Stimulated activated CD4-positive, alpha-beta T cell treated with anti-CD3 and anti-CD28 coated beads, Interleukin-1b, Interleukin-23, amount 100 ng/mL, for 48 hours (primary cell): ENCODE results near the gene BEST3.
"Not testable (repeated sequence)": the region's sequence is repeated elsewhere in the genome, so short reads cannot be mapped to it uniquely, and the experiment has no call there.

Source experiments
- DNase-seq: peaks from one replicate; pipeline ENCODE4 v3.0.0-alpha.2; 2020

BEST3 gene

GRCh38 chr12:69687390-69687789 is 11.7 kb downstream of the BEST3 start:
- no peak for DNase-seq

- no peak for DNase-seq
Measured at GRCh38 chr12:69686731-69687130, 12.4 kb downstream of the BEST3 start.

GRCh38 chr12:69685810-69686209 is 13.3 kb downstream of the BEST3 start:
- DNase-seq, result peak; percentile 6

- DNase-seq, result no peak
Measured at GRCh38 chr12:69684466-69684865, 14.6 kb downstream of the BEST3 start.

- DNase-seq, result no peak
Measured at GRCh38 chr12:69682110-69682755, 16.9 kb downstream of the BEST3 start.

- no peak for DNase-seq
Measured at GRCh38 chr12:69679119-69679518, 20.0 kb downstream of the BEST3 start.

GRCh38 chr12:69676257-69677012 is 22.7 kb downstream of the BEST3 start:
- no peak for DNase-seq

GRCh38 chr12:69672195-69672594 is 26.9 kb downstream of the BEST3 start:
- DNase-seq, result no peak

GRCh38 chr12:69671597-69671996 is 27.5 kb downstream of the BEST3 start:
- DNase-seq, result no peak

GRCh38 chr12:69666798-69667197 is 32.3 kb downstream of the BEST3 start:
- DNase-seq, result no peak

- DNase-seq, result not testable (repeated sequence)
Measured at GRCh38 chr12:69664930-69665377, 34.1 kb downstream of the BEST3 start.

- DNase-seq, result no peak
Measured at GRCh38 chr12:69663726-69664125, 35.4 kb downstream of the BEST3 start.

- no peak for DNase-seq
Measured at GRCh38 chr12:69662764-69663163, 36.3 kb downstream of the BEST3 start.

- no peak for DNase-seq
Measured at GRCh38 chr12:69661386-69661785, 37.7 kb downstream of the BEST3 start.

GRCh38 chr12:69660164-69660863 is 38.8 kb downstream of the BEST3 start:
- no peak for DNase-seq

GRCh38 chr12:69658203-69658602 is 40.9 kb downstream of the BEST3 start:
- DNase-seq, result no peak

GRCh38 chr12:69657376-69658137 is 41.5 kb downstream of the BEST3 start:
- DNase-seq, result no peak

GRCh38 chr12:69655616-69656340 is 43.3 kb downstream of the BEST3 start:
- no peak for DNase-seq

- DNase-seq, result no peak
Measured at GRCh38 chr12:69653703-69654102, 45.4 kb downstream of the BEST3 start.

- no peak for DNase-seq
Measured at GRCh38 chr12:69651922-69652321, 47.2 kb downstream of the BEST3 start.

GRCh38 chr12:69649529-69649928 is 49.6 kb downstream of the BEST3 start:
- DNase-seq, result no peak

- DNase-seq, result no peak
Measured at GRCh38 chr12:69648476-69648875, 50.6 kb downstream of the BEST3 start.
